ENCODE measurements around the gene IGFBPL1.

DNA sequence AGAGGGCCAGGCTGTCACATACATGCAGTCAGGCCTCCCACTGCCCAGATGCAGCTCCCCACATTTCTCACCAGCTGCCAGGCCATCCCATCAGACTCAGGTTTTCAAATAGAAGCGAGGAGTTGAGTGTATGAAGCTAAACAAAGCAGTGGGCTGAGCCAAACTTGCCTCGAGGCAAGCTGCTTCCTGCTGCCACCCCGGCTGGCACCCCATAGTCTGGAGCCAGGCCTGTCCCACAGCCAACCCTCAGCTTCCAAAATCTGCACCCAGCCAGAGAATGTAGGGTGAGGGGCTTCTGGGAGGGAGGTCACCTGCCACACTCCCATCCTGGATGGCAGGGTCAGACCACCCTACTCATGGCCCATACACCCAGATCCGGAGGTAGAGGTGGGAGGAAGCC is 54.1 kb downstream of the IGFBPL1 start:
- TF ChIP-seq, protein P1, sequence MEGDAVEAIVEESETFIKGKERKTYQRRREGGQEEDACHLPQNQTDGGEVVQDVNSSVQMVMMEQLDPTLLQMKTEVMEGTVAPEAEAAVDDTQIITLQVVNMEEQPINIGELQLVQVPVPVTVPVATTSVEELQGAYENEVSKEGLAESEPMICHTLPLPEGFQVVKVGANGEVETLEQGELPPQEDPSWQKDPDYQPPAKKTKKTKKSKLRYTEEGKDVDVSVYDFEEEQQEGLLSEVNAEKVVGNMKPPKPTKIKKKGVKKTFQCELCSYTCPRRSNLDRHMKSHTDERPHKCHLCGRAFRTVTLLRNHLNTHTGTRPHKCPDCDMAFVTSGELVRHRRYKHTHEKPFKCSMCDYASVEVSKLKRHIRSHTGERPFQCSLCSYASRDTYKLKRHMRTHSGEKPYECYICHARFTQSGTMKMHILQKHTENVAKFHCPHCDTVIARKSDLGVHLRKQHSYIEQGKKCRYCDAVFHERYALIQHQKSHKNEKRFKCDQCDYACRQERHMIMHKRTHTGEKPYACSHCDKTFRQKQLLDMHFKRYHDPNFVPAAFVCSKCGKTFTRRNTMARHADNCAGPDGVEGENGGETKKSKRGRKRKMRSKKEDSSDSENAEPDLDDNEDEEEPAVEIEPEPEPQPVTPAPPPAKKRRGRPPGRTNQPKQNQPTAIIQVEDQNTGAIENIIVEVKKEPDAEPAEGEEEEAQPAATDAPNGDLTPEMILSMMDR (IDR thresholded peaks at IDR 0.05), result no peak
- TF ChIP-seq POLR2A (IDR thresholded peaks at IDR 0.05), result no peak
- TF ChIP-seq EP300 (IDR thresholded peaks at IDR 0.05; ENCODE audit: low read depth), result no peak
